NCI-H748 treated with DMSO at 0.1 percent for 48 hours (cell line): ENCODE results near the gene SH2D1A.

Experiments used
- DNase-seq: peaks from one replicate; lab custom pipeline; 2025; lab: John Stamatoyannopoulos, UW

SH2D1A gene

DNA sequence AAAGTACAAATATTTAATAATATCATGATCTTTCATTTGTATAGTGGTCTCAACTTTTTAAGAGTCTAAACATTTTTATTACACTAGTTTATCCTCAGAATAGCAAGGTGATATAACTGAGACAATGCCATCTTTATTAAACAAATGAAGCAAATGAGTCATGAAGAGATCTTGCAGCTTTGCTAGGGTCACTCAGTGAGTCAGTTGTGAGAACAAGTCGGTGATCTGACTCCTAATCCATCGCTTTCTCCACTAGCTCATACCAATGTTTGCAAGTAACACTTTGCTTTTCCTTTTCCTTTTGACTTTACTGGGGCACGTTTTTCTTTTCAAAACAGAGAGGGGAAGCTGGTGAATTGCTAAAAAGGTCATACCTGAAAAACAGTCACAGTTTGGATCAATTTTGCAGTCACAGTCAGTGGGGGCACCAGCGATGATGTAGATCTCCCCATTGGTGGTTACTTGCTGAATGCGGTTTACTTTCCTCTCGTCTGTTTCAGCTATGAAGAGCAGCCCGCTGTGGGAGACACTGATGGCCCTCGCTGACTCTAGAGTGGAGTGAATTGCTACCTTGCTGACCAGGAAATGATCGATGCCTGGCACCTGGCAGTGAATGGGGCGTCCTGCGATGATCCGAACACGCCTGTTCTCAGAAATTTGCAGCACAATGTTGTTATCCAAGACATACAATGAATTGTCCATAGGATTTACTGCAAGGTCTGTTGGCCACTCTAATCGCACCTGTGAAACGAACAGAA is 75.7 kb downstream of the SH2D1A start:
- no peak for DNase-seq
